Measurements from ENCODE around the gene EPX.

DNA sequence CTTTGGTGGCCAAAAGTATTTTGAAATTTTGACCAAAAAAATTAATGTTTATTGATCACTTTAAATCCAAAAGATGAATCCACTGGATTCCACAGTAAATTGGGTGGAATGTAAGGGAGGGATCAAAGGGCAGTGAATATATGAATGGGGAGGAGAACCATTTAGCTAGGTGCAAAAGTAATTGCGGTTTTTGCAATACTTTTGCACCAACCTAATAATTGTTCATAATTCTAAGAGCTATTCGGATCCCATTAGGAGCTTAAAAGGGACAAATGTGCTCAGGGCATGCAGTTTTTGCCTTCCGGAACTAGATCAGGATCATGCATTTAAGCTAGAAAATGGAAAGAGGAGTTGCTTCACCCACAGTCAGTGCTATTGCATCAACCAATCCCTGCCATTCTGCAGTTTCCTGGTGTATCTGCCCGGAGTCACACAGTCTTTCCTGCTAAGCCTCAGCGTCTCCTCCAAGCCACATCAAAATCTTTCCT, 45.7 kb downstream of the EPX start, which contains the start of gene LPO:
- no peak for TF ChIP-seq TAF1 (IDR thresholded peaks at IDR 0.05; ENCODE audit: low read depth)
- TF ChIP-seq, protein P1, sequence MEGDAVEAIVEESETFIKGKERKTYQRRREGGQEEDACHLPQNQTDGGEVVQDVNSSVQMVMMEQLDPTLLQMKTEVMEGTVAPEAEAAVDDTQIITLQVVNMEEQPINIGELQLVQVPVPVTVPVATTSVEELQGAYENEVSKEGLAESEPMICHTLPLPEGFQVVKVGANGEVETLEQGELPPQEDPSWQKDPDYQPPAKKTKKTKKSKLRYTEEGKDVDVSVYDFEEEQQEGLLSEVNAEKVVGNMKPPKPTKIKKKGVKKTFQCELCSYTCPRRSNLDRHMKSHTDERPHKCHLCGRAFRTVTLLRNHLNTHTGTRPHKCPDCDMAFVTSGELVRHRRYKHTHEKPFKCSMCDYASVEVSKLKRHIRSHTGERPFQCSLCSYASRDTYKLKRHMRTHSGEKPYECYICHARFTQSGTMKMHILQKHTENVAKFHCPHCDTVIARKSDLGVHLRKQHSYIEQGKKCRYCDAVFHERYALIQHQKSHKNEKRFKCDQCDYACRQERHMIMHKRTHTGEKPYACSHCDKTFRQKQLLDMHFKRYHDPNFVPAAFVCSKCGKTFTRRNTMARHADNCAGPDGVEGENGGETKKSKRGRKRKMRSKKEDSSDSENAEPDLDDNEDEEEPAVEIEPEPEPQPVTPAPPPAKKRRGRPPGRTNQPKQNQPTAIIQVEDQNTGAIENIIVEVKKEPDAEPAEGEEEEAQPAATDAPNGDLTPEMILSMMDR (IDR thresholded peaks at IDR 0.05; ENCODE audit: poor library complexity, severe bottlenecking), result no peak
- no peak for TF ChIP-seq EZH2 (IDR thresholded peaks at IDR 0.05; ENCODE audit: borderline replicate concordance, insufficient read depth, low read length, poor library complexity, severe bottlenecking)
- no peak for TF ChIP-seq EP300 (conservative IDR thresholded peaks at IDR 0.05; ENCODE audit: poor library complexity, severe bottlenecking)
- no peak for TF ChIP-seq POLR2AphosphoS5 (IDR thresholded peaks at IDR 0.05)

All from neural cell (in vitro differentiated cells).